ENCODE measurements around the gene NRGN.

The NRGN gene

DNA sequence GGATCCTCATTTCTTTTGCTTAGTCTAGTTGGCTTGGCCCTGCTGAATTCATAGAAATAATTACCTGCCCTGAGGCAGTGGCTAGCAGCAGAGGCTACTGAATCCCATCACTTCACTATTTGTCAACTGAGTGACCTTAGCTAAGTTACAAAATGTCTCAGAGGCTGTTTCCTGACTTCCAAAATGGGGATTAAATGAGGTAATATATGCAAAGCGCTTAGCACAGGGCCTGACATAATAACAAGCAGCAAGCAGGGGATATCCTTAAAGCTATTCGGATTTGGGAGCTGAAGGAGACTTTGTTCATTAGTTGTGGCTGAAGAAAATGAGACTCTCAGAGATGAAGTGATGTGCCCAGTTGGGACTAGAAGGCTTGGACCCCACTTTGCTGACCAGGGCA lies 2.8 kb downstream of the NRGN start:
- DNase-seq: no peak

DNA sequence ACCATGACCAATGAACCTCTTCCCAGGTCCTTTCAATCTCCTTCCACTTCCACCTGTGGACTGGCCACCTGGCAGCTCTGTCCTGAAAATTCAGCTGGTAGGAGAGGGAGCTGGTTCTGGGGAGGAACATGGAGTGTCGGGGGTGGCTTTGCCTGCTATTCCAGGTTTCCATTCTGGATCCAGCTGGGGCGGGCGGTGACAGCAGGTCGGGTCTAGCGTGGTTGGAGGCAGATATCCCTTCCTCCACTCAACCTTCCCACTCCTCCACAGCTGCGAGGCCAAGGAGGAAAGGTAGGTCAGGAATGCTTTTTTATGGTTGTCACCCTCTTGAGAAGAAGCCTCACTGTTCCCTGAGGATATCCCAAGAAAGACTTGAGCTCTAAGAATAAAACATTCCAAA lies 3.3 kb downstream of the NRGN start:
- no peak for DNase-seq

DNA sequence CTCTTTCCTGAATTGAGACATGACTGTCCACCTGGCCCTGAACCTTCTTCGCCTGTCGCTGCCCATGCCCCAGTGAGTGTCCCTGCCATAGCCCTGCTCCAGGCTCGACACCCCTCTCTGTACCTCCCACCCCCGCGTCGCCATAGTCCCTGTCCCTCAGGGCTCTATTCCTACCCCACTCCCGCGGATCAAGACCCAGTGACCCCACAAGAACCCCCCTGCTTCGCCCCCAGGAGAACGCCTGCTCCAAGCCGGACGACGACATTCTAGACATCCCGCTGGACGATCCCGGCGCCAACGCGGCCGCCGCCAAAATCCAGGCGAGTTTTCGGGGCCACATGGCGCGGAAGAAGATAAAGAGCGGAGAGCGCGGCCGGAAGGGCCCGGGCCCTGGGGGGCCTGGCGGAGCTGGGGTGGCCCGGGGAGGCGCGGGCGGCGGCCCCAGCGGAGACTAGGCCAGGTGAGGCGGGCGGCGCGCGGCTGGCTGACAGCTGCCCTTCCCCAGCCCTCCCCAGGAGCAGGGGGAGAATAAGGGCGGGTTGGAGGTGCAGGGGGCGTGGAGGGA lies 5.6 kb downstream of the NRGN start:
- no peak for DNase-seq

DNA sequence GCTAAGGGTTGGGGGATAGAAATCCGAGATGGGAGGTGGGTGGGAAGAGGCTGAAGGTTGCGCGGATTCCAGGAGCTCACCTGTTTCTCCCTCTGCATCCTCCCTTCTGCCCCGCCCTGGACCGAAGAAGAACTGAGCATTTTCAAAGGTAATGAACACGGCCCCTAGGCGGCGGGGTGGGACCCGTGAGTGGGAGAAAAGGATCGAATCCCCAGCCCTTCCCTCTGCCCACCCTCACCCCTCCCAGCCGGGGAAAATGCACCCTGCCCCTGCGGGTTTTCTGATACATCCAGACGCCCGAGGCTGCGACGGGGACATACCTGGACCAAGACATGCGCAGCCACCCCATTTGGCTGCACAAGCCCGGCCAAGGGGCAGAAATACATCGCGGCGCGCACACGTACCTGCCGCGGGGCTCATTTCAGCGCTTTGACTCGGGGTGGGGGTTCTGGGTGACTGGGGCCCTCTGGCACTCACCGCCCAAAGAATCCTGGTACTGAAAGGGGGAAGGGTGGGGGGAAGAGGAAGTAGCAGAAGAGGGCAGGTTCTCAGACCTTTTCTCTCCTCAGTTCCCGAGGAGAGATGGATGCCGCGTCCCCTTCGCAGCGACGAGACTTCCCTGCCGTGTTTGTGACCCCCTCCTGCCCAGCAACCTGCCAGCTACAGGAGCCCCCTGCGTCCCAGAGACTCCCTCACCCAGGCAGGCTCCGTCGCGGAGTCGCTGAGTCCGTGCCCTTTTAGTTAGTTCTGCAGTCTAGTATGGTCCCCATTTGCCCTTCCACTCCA lies 6.3 kb downstream of the NRGN start:
- peak; percentile 91 for DNase-seq

DNA sequence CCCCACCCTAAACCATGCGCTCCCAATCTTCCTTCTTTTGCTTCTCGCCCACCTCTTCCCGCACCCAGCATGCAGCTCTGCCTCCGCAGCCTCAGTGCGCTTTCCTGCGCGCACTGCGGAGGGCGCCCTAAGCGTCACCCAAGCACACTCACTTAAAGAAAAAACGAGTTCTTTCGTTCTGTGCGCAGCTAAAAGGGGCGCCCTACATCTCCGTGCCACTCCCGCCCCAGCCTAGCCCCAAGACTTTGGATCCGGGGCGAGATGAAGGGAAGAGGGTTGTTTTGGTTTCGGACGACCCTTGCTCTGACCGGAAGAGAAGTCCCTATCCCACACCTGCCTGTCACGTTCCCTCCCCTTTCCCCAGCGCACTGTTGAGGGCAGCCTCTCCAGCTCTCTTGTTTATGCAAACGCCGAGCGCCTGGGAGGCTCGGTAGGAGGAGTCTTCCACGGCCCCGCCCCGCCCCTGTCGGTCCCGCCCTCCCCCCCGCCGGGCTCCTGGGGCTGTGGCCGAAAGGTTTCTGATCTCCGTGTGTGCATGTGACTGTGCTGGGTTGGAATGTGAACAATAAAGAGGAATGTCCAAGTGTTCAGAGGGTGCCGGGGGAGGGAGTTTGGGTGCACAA lies 7.0 kb downstream of the NRGN start:
- DNase-seq: peak; percentile 99

DNA sequence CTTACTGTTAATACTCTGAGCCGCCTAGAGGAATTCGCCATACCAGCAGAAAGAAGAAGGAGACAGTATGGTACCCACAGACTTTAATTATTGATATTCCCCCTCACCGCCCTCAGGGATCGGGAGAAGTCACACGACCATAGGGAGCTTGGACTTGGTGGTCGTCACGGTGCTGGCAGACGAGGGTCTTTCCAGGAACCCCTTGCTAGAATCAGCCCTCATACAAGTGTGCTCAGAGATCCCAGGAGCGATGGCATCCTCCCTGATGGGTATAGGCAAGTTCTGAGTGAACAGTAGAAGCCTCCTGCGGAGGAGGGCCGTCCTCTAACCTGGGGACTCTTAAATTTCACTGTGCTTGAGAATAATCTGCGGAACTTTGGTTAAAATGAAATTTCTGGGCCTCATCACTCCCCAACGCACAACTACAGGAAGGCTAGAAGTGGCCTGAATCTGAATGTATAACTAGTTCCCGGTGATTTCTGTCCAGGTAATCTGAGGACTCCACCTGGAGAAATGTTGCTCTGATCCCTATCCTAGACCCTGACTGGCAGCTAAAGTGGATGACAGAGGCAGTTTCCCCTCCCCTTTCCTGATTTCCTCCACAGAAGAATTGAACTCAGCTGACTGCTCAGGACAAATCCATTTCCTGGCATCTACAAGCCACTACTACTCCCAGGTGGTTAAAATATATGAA lies 7.8 kb downstream of the NRGN start:
- DNase-seq: no peak

DNA sequence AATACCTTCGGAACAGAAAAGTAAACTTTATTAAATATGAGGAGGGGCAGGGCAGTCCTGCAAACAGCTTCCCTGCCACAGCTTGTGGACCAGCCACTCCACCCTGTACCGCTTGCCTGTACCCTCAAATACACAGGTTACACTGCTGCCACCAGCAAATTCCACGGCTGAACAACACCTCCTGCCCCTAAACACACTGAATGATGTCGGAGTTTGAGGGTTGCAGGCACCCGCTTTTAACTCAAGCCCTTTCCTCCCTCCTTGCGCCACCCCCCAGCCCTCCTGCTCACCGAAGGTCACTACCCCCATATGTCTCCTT lies 8.3 kb downstream of the NRGN start:
- no peak for DNase-seq

DNA sequence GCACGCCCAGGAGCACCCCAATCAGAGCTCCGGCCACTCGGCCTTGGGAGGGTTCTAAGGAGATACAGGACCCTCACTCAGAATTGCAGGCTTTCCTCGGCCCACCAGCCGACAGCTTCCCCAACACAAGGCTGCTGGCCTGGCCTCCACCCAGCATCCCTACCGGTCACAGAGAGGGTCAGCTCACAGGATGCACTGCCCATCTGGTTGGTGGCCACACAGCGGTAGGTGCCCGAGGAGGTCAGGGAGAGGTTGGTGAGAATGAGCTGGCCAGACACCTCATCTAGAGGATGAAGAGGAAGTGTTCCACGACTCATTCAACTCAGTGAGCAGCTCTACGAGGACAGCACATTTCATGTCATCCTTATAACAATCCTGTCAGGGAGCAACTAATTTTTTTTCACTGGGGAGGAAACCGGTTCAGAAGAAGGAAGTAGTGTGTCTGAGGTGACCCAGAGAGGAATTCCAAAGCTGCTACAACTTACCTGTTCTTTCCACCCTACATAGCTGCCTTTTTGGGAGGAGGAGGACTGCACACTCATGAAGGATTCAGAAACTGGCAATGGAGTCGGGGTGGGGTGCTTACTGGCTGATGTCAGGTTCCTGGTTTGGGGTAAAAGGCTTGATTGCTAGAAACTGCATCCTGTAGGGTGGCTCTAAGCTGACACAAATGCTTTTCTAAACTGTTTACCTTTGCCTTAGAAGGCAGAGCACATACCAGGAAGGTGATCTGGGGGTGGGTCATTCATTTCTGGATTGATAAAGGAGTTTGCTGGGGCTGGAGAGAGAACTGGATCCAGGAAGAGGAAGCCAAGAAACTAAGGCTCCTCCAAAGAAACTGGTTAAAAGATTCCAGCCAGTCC lies 9.0 kb downstream of the NRGN start:
- no peak for DNase-seq

DNA sequence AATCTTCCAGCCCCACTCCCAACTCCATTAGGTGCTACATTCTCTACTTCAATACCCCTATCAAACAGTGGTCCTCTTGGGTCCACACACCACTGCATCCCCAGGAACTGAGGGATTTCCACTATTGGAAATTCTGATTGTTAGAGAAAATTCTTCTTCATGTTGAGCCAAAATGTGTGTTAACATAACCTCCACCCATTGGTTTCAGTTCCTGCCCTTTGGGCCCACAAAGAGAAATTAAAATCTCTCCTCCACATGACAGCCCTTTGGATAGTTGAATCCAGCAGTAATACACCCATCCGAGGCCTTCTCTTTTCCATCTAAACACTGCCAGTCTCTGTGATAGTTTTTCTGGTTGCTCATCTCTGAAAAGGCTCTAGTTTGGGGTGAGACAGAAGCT lies 10.2 kb downstream of the NRGN start:
- no peak for DNase-seq

DNA sequence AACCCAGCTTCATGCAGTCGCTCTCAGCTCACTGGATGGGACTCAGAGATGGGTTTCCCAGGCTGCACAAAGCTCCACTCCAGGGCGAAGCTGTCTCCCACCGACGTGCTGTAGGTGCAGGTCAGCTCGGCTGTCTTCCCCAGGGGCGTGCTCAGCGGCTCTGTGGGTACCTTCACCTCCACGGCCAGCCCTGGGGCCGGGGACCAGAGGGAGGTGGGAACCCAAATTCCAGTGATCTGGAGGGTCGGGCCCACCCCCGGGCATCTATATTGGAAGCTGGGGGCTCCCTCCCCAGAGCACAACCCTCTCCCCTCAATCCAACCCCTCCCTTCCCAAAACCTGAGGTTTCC lies 11.6 kb downstream of the NRGN start:
- no peak for DNase-seq

DNA sequence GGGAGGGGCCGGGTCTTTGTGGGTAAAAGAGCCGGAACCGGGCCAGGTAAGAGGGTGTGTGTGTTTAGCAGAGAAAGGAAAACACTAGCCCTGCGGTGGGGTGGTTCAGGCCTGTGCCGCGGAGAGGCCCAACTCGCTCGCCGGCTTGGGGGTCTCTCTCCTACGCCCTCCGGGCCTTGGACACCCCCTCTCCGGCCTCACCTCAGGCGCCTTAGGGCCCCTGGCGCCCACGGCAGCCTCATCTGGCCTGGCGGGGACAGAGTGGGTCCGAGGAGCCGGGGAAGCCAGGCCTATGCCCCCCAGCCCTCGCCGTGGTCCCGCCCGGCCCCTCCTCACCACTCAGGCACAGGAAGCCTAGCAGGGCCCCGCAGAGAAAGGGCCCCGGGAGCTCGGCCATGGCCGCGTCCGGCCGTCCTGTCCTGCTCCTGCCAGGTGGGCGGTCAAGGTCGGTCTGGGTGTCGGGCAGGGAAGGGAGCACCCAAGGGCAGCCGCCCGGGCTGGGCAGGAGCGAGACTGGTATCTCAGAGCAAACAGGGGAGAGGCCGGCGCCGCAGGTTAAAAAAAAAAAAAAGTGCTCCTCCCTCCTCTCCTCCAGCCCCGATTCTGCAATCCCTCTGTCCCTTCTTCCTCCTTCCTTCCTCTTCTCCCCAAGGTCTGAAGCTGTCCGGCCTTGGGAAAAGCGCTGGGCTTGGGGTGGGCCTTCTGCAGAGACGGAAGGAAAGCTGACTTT lies 12.2 kb downstream of the NRGN start, which contains the start of gene VSIG2:
TSS of gene VSIG2 (minus strand) at position 515 of the 730 bp plus-strand sequence. CDS start at position 397, 118 bp downstream.
- DNase-seq: no peak

DNA sequence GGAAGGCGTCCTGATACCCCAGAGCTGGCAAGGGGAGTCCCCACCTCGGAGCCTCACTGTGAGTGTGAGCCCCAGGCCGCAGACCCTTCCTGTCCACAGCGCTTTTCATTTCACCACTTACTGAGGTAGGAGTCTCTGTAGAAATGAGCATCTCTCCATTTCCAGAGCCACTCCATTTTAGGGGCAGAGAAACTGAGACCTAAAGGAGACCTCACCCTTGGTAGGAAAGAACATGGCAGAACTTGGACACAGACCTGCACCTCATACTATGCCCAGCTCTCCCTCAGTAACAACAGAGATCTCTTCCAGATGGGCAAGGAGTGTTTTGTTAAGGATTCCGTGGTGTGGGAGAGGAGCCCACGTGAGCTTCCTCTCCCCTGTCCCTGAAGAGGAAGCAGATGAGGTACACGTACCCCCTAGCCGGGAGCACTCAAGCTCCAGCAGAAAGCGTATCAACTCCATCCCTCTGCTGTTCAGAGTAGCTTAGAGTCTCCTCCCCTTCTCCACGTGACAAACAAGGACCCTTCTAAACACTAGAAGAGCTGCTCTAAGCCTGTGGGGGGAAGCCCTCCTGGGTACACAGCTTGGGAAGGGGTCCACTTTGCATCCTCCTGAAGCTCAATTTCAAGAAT lies 12.8 kb downstream of the NRGN start:
- no peak for DNase-seq

DNA sequence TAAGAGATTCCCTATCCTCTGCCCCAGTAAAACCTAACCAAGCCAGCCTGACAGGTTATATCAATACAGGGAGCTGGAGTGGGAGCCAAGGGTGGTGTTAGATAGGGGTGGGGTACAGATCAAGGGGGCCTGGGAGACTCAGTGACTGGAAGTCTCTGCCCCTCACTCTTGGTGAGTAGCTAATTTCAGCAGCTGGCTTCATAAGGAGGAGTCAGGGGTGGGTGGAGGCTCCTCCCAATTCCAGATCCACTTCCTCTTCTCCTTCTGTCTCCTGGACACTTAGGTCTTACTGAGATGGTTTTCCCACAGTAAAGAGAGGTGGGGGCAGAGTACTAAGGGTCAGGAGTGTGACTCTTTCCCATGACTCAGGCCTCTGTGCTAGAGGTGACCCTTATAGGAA lies 13.5 kb downstream of the NRGN start:
- no peak for DNase-seq

DNA sequence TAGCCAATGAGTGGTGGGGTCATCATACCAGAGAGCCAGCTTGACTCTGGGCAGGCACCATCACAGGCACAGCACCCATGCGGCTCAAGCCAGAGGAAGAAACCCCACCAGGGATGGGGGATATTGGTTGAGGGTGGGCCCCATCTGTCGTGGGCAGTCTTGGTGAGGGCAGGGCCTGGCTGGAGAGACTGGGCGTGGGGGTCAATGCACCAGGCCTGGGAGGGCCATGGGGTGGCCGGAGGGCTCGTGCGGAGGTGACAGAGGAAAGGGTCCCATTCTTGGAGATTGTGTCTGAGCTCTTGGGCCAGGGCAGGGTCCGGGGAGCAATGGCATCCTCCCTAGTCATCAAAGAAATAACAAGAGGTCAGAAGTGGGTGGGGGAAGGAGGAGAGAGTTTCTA lies 13.9 kb downstream of the NRGN start:
- no peak for DNase-seq

DNA sequence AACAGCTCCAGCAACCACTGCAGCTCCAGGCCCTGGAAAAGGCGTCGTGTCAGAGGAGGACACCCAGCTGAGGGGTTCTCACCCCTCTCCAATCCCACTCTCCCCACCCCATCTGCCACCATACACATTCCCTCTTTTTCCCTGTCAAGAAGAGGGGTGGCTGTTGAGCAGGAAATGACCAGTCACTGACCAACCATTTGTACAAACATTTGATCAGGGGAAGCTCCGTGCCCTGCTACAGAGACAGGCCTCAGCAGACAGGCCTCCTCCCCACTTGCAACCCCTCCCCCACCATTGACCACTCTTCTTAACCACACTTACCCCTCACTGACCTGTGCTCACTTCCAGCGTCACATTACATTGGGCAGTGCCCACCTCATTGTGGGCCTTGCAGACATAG lies 14.6 kb downstream of the NRGN start:
- DNase-seq: no peak

DNA sequence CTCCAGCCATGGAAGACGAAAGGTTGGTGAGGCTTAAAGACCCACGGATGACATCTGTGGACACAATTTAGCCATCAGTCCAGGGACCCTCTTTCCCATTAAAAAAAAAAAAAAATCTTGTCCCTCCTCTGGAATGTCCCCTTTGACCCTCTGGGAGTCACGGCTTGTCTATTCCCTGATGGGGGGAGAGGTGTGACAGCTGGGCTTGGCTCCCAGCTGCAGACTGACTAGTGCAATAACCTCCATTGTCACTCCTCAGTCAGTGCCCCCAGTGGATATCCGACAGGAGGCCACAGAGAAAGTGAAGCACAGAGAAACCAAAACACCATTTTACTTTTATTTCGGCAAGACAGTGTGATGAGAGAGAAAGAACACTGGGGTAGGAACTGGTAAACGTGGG lies 15.0 kb downstream of the NRGN start:
- no peak for DNase-seq

DNA sequence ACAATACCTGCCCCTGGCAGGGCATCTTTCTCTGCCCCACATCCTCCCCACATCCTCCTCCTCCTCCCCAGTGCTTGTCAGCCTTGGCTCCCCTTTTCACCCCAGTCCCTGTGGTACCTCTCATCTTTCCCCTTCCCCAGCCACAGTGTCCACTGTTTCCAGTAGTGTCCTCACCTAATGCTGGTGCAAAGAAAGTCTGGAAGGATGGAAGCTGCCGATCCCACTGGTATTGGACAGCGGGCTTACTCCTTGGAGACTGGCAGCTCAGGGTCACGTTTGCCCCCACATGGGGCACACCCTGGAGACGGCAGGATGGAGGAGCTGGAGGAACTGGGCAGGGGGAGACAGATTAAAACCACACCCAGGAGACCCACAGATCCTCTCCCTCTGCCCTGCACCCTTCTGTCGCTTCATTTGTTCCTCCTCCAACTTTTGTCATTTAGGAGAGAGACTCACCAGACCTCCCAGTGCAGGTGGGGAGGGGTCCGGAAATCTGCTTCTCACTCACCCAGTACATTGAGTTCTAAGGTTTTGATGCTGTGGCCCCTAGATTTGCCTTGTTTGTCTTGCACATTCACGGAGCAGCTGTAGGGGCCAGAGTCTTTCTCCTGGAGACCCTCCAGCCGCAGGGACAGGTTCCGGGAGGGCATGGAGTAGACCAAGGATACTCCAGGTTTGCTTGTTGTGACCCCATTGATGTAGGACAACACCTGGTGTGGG lies 16.5 kb downstream of the NRGN start:
- no peak for DNase-seq

DNA sequence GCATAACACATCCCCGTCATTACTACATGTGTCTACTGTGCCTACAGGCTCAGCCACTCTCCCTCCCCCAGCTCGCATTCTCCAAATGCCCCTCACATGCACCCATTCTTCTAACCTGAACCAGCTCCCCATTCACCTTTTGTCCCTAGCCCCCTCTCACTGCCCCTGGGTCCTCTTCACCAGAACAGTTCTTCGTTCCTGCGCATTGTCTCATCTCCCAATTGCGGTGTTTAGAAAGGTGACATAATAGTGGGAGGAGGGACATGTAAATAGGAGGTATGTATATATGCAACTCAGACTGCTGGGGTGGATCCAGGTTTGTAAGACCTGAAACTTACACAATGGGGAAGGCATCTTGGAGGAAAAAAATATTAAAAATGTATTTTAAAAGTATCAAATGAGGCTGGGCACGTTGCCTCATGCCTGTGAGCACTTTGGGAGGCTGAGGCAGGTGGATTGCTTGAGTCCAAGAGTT lies 17.0 kb downstream of the NRGN start:
- DNase-seq: no peak

DNA sequence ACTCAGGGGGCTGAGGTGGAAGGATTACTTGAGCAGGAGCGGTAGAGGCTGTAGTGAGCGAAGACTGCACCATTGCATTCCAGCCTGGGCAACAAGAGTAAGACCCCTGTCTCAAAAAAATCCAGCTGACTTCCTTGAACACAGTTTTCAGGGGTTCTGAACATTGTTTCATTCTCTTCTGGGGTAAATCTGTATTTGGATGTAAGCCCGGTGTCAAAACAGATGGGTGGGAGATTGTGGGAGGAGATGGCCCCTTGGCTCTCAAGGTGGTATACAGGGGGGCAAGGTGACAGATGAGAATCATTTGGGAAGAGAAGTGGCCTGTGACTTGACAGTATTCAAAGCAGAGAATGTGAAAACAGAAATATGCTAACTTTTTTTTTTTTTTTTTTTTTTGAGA lies 17.6 kb downstream of the NRGN start:
- no peak for DNase-seq

DNA sequence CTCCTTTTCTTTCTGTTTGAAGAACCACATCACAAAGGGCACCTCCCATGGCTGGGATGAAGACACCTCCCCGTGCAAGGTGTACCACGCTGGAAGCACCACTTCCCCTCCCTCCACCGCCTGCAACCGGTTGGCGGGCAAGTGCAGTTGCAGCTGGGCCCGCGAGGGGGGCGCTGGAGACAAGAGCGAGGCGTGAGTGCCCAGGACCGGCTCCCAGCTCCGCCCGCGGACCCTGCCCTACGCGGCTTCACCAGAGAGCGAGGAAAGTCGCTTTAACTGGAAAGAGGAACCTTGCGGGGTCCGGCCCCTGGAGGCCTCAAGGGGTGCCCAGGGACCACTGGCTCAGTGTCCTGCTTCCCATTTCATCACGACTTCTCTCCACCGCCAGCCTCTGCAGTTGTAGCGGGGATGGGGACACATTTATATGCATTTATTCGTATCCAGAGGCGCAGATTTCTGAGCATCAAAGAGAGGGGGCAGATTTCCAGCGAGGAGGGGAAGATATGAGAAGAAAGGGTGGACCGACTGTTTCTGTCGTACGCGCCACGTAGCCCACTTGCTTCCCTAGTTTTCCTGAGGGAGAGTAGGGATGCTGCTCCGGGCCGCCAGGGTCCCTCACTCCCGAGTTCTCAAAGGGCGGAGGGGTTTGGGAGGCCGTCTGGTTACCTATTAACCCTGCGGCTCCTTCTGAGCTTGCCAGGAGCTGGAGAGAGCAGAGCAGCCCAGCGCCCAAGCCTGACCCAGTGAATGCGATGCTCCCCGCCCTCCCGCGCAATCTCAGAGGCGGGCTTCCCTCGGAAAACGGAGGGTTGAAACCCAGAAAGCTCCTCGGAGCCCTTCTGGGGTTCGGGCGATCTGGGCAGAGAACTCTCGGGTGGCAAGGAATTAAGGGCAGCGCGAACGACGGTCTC lies 18.9 kb downstream of the NRGN start:
- peak; percentile 96 for DNase-seq
